Activated CD4-positive, alpha-beta T cell treated with anti-CD3 and anti-CD28 coated beads for 36 hours (primary cell): ENCODE results near the gene FRY. TPM values are rescaled to one million over a fixed set of nuclear protein-coding genes. Genes with fewer than 3 reads are reported as not detected.
"Not testable (repeated sequence)": the region's sequence is repeated elsewhere in the genome, so short reads cannot be mapped to it uniquely, and the experiment has no call there.

Experiments
- ATAC-seq: fragments of 200-7000 bp; cut with Tn5 transposase; one replicate; pipeline ENCODE4 v1.10.0; 2021; ENCODE audit warnings: mild to moderate bottlenecking, moderate library complexity
- CTCF ChIA-PET: fragments of 350-600 bp; sonication (Branson Sonifier 250); formaldehyde crosslinking; loops from one replicate; lab custom pipeline; 2021; ENCODE audit warnings: antibody characterized with exemption; lab: Charles Lee
- POLR2A ChIA-PET: fragments of 350-600 bp; sonication (Branson Sonifier 250); formaldehyde crosslinking; loops from one replicate; lab custom pipeline; 2021; ENCODE audit warnings: antibody characterized with exemption, inconsistent platforms; lab: Charles Lee
- DNase-seq: peaks from one replicate; pipeline ENCODE4 v3.0.0-alpha.2; 2020
- H3K27ac Mint-ChIP-seq: one replicate; pipeline ENCODE4 v1.8.0; 2021; ENCODE audit warnings: mixed read lengths
- H3K27me3 Mint-ChIP-seq: one replicate; pipeline ENCODE4 v1.8.0; 2021; ENCODE audit warnings: mixed read lengths
- H3K36me3 Mint-ChIP-seq: one replicate; pipeline ENCODE4 v1.8.0; 2021; ENCODE audit warnings: low read depth, mixed read lengths
- H3K4me1 Mint-ChIP-seq: one replicate; pipeline ENCODE4 v1.8.0; 2021; ENCODE audit warnings: mixed read lengths
- H3K4me3 Mint-ChIP-seq: one replicate; pipeline ENCODE4 v1.8.0; 2021; ENCODE audit warnings: mild to moderate bottlenecking, moderate library complexity, mixed read lengths
- H3K9me3 Mint-ChIP-seq: one replicate; pipeline ENCODE4 v1.8.0; 2021; ENCODE audit warnings: low read depth, mixed read lengths
- intact Hi-C, 2 experiments: fragments of 100-400 bp; cut with DNase I in 1 of 2; cut with micrococcal nuclease in 1 of 2; formaldehyde crosslinking; loops; one replicate each; pipeline versions ENCODE4 v1.14.2 to v1.15.1; 2022 to 2024; cut with DNase I, micrococcal nuclease
- total RNA-seq, 2 experiments: library from RNA; stranded (reverse); gene quantifications; one replicate each; pipeline ENCODE4 v1.2.3, GENCODE V29; 2021

FRY gene
- total RNA-seq, 2 experiments from 2014 or later = 1.9 to 3.5 TPM

GRCh38 chr13:32056316-32056715 lies 24.7 kb downstream of the FRY start:
- CTCF ChIA-PET = no interaction called here

GRCh38 chr13:32057325-32057724 lies 25.8 kb downstream of the FRY start:
- ATAC-seq, intact Hi-C loops, H3K4me3 Mint-ChIP-seq, DNase-seq, H3K36me3 Mint-ChIP-seq, H3K9me3 Mint-ChIP-seq, CTCF ChIA-PET, H3K27ac Mint-ChIP-seq, H3K27me3 Mint-ChIP-seq: not testable (repeated sequence)
- POLR2A ChIA-PET = interaction anchor here (0.5 kb wide), 1 partner anchor 28 kb away, joined by 5 read pairs; no protein-coding TSS in a partner anchor
- peaks cover 12% of the 10 kb centered on the region for H3K4me1 Mint-ChIP-seq

More at GRCh38 chr13:32056316-32056715, 24.7 kb downstream of the FRY start:
- POLR2A ChIA-PET = no interaction called here
- Mint-ChIP-seq H3K27ac (no peak overlapping the region), H3K36me3 (no peaks in the 10 kb centered on the region), H3K27me3 (no peaks in the 10 kb centered on the region), H3K4me3 (no peak overlapping the region), H3K9me3 (no peaks in the 10 kb centered on the region), H3K4me1 (peaks cover 12% of the 10 kb centered on the region)
- intact Hi-C loops = no loop called here
- DNase-seq (no peak), ATAC-seq (no peak)

GRCh38 chr13:32059511-32059984 lies 28.0 kb downstream of the FRY start:
- intact Hi-C loops = no loop called here
- Mint-ChIP-seq H3K36me3 (no peaks in the 10 kb centered on the region), H3K4me3 (no peak overlapping the region), H3K27me3 (no peaks in the 10 kb centered on the region), H3K9me3 (no peaks in the 10 kb centered on the region), H3K27ac (no peak overlapping the region), H3K4me1 (peaks cover 3% of the 10 kb centered on the region)
- ATAC-seq (no peak), DNase-seq (no peak)
- ChIA-PET CTCF (no interaction called here), POLR2A (no interaction called here)

GRCh38 chr13:32060401-32060878 lies 28.9 kb downstream of the FRY start:
- no peak overlapping the region for H3K27ac Mint-ChIP-seq
- no peaks in the 10 kb centered on the region for H3K27me3 Mint-ChIP-seq
- intact Hi-C loops = no loop called here
- no peaks in the 10 kb centered on the region for H3K36me3 Mint-ChIP-seq
- peaks cover 3% of the 10 kb centered on the region for H3K4me1 Mint-ChIP-seq
- no peak overlapping the region for H3K4me3 Mint-ChIP-seq
- no peak for ATAC-seq
- CTCF ChIA-PET = interaction anchor here (0.5 kb wide), 1 partner anchor 948 kb away, joined by 3 read pairs; no protein-coding TSS in a partner anchor
- H3K9me3 Mint-ChIP-seq = no peaks in the 10 kb centered on the region
- POLR2A ChIA-PET = no interaction called here
- DNase-seq = no peak

- ChIA-PET POLR2A (no interaction called here), CTCF (interaction anchor here (0.6 to 1.2 kb wide), 3 partner anchors 44 to 157 kb away, joined by 3 to 4 read pairs (median 3); no protein-coding TSS in a partner anchor)
- Mint-ChIP-seq H3K4me1 (peaks cover 3% of the 10 kb centered on the region), H3K9me3 (no peaks in the 10 kb centered on the region), H3K27ac (no peak overlapping the region), H3K4me3 (no peak overlapping the region), H3K36me3 (no peaks in the 10 kb centered on the region), H3K27me3 (no peaks in the 10 kb centered on the region)
- intact Hi-C loops = no loop called here
- ATAC-seq (no peak), DNase-seq (no peak)
Measured at GRCh38 chr13:32063619-32064233, 32.2 kb downstream of the FRY start.

GRCh38 chr13:32067149-32067961 lies 35.8 kb downstream of the FRY start:
- DNase-seq = no peak
- ChIA-PET POLR2A (no interaction called here), CTCF (interaction anchor here (1.6 kb wide), 1 partner anchor 15 kb away, joined by 3 read pairs; no protein-coding TSS in a partner anchor)
- Mint-ChIP-seq H3K9me3 (peaks cover 2% of the 10 kb centered on the region), H3K36me3 (peaks cover 3% of the 10 kb centered on the region), H3K27me3 (no peaks in the 10 kb centered on the region), H3K27ac (no peak overlapping the region), H3K4me3 (no peak overlapping the region), H3K4me1 (no peaks in the 10 kb centered on the region)
- no peak for ATAC-seq
- intact Hi-C loops = no loop called here

GRCh38 chr13:32068255-32068654 lies 36.7 kb downstream of the FRY start:
- no peak for ATAC-seq
- H3K27ac Mint-ChIP-seq = no peak overlapping the region

GRCh38 chr13:32073180-32073864 lies 41.7 kb downstream of the FRY start:
- no peak for ATAC-seq
- ChIA-PET CTCF (interaction anchor here (0.6 kb wide), 1 partner anchor 92 kb away, joined by 3 read pairs; no protein-coding TSS in a partner anchor), POLR2A (interaction anchor here (0.6 kb wide), 1 partner anchor 42 kb away, joined by 4 read pairs; no protein-coding TSS in a partner anchor)
- Mint-ChIP-seq H3K27me3 (no peaks in the 10 kb centered on the region), H3K4me1 (no peaks in the 10 kb centered on the region), H3K9me3 (peaks cover 2% of the 10 kb centered on the region), H3K36me3 (peaks cover 3% of the 10 kb centered on the region), H3K27ac (no peak overlapping the region), H3K4me3 (no peak overlapping the region)
- intact Hi-C loops = no loop called here
- no peak for DNase-seq

More at GRCh38 chr13:32068255-32068654, 36.7 kb downstream of the FRY start:
- no peak for DNase-seq
- ChIA-PET POLR2A (no interaction called here), CTCF (no interaction called here)
- peaks cover 2% of the 10 kb centered on the region for H3K9me3 Mint-ChIP-seq
- intact Hi-C loops = no loop called here
- H3K36me3 Mint-ChIP-seq = peaks cover 3% of the 10 kb centered on the region
- H3K4me1 Mint-ChIP-seq = no peaks in the 10 kb centered on the region
- no peak overlapping the region for H3K4me3 Mint-ChIP-seq
- no peaks in the 10 kb centered on the region for H3K27me3 Mint-ChIP-seq

- Mint-ChIP-seq H3K36me3 (peaks cover under 1% of the 10 kb centered on the region), H3K27ac (no peak overlapping the region), H3K27me3 (no peaks in the 10 kb centered on the region), H3K4me3 (no peak overlapping the region), H3K9me3 (peaks cover under 1% of the 10 kb centered on the region), H3K4me1 (peaks cover 3% of the 10 kb centered on the region)
- ChIA-PET POLR2A (no interaction called here), CTCF (interaction anchor here (0.6 to 1.3 kb wide), 3 partner anchors 32 to 74 kb away, joined by 3 read pairs; no protein-coding TSS in a partner anchor)
- DNase-seq = no peak
- ATAC-seq = no peak
- intact Hi-C loops = no loop called here
Measured at GRCh38 chr13:32075170-32075851, 43.7 kb downstream of the FRY start.

- H3K27me3 Mint-ChIP-seq = no peaks in the 10 kb centered on the region
- no peak overlapping the region for H3K4me3 Mint-ChIP-seq
- H3K36me3 Mint-ChIP-seq = no peaks in the 10 kb centered on the region
- H3K4me1 Mint-ChIP-seq = peaks cover 3% of the 10 kb centered on the region
- H3K27ac Mint-ChIP-seq = no peak overlapping the region
- H3K9me3 Mint-ChIP-seq = no peaks in the 10 kb centered on the region
- ATAC-seq = no peak
- ChIA-PET POLR2A (no interaction called here), CTCF (no interaction called here)
- DNase-seq = no peak
- intact Hi-C loops = no loop called here
Measured at GRCh38 chr13:32079587-32079986, 48.0 kb downstream of the FRY start.

GRCh38 chr13:32080328-32080744 lies 48.8 kb downstream of the FRY start:
- no peak for ATAC-seq
- CTCF ChIA-PET = no interaction called here

More at GRCh38 chr13:32080328-32080744, 48.8 kb downstream of the FRY start:
- intact Hi-C loops = no loop called here
- H3K4me3 Mint-ChIP-seq = no peak overlapping the region
- H3K9me3 Mint-ChIP-seq = no peaks in the 10 kb centered on the region
- no peaks in the 10 kb centered on the region for H3K36me3 Mint-ChIP-seq
- no peak for DNase-seq
- H3K4me1 Mint-ChIP-seq = peaks cover 3% of the 10 kb centered on the region
- H3K27me3 Mint-ChIP-seq = no peaks in the 10 kb centered on the region
- H3K27ac Mint-ChIP-seq = no peak overlapping the region
- POLR2A ChIA-PET = no interaction called here
